Neural cell (in vitro differentiated cells): ENCODE data around the gene MIX23.

ENCODE experiments used
- CTCF ChIP-seq: fragments of 450-650 bp; IDR thresholded peaks from 2 replicates; pipeline ENCODE4 v1.5.1; 2014; ENCODE audit warnings: antibody characterized with exemption, mild to moderate bottlenecking, moderate library complexity; ENCODE audit not compliant: poor library complexity, severe bottlenecking
- EZH2 ChIP-seq: fragments of 200-600, 300-800 bp; shearing (Covaris generic), sonication (generic); IDR thresholded peaks from 2 replicates; pipeline ENCODE4 v1.6.1; 2014; ENCODE audit warnings: antibody characterized with exemption, low read length, borderline replicate concordance, mild to moderate bottlenecking; ENCODE audit not compliant: insufficient read depth, poor library complexity, severe bottlenecking
- POLR2AphosphoS5 ChIP-seq: IDR thresholded peaks from 2 replicates; pipeline ENCODE4 v1.6.1; 2012
- SMC3 ChIP-seq: fragments of 450-650 bp; conservative IDR thresholded peaks from 2 replicates; pipeline ENCODE4 v1.6.1; 2014; ENCODE audit warnings: antibody characterized with exemption, mild to moderate bottlenecking, moderate library complexity; ENCODE audit not compliant: poor library complexity
- TAF1 ChIP-seq: IDR thresholded peaks from 2 replicates; pipeline ENCODE4 v1.6.1; 2012; ENCODE audit warnings: low read depth

GRCh38 chr3:122406198-122406597 lies 23.2 kb upstream of the MIX23 start:
- TF ChIP-seq POLR2AphosphoS5 (no peak), CTCF (no peak), EZH2 (no peak), SMC3 (no peak), TAF1 (no peak)
